Right kidney (tissue), 1 donor: ENCODE measurements around the gene POLR3GL.
"Not testable (repeated sequence)": the region's sequence is repeated elsewhere in the genome, so short reads cannot be mapped to it uniquely, and the experiment has no call there.

Experiments used
- DNase-seq: peaks from one replicate; pipeline ENCODE4 v3.0.0-alpha.2; 2016

The POLR3GL gene

GRCh38 chr1:146019231-146020057, 55.0 kb downstream of the POLR3GL start:
- no peak for DNase-seq

- no peak for DNase-seq
Observed at GRCh38 chr1:146020058-146021049, 55.9 kb downstream of the POLR3GL start.

GRCh38 chr1:146021050-146021445, 56.6 kb downstream of the POLR3GL start:
- no peak for DNase-seq

GRCh38 chr1:146021622-146022402, 57.3 kb downstream of the POLR3GL start, which contains the start of gene HJV:
Gene HJV (minus strand): TSS chr1:146021735. CDS start chr1:146020231, 1,504 bp downstream.
- DNase-seq: no peak

GRCh38 chr1:146022403-146023127, 58.1 kb downstream of the POLR3GL start:
- DNase-seq: no peak

GRCh38 chr1:146025787-146026495, 61.5 kb downstream of the POLR3GL start:
- not testable (repeated sequence) for DNase-seq

GRCh38 chr1:146026650-146027049, 62.2 kb downstream of the POLR3GL start:
- not testable (repeated sequence) for DNase-seq
